Fibroblast of mammary gland (primary cell): ENCODE results near the gene NPIPB4.
"Not testable (repeated sequence)": the region's sequence is repeated elsewhere in the genome, so short reads cannot be mapped to it uniquely, and the experiment has no call there.

Source experiments
- DNase-seq: peaks from one replicate; pipeline ENCODE4 v3.0.0-alpha.2; 2010; ENCODE audit warnings: low read depth
- H3K4me3 ChIP-seq: 2 replicates; pipeline ENCODE4 v1.5.1; 2011; ENCODE audit warnings: low read depth, mild to moderate bottlenecking, low read length, moderate library complexity; ENCODE audit not compliant: control insufficient read depth

NPIPB4 gene

GRCh38 chr16:21857656-21858055 is at the start of gene NPIPB4:
TSS of gene NPIPB4 (minus strand) at chr16:21857756. CDS start at chr16:21857378, 378 bp downstream.
- DNase-seq: not testable (repeated sequence)

GRCh38 chr16:21898998-21899397 is 41.4 kb upstream of the NPIPB4 start:
- H3K4me3 ChIP-seq, DNase-seq: not testable (repeated sequence)

More at GRCh38 chr16:21857656-21858055, at the start of gene NPIPB4:
- not testable (repeated sequence) for H3K4me3 ChIP-seq

GRCh38 chr16:21881988-21882387 is 24.4 kb upstream of the NPIPB4 start:
- not testable (repeated sequence) for DNase-seq

DNA sequence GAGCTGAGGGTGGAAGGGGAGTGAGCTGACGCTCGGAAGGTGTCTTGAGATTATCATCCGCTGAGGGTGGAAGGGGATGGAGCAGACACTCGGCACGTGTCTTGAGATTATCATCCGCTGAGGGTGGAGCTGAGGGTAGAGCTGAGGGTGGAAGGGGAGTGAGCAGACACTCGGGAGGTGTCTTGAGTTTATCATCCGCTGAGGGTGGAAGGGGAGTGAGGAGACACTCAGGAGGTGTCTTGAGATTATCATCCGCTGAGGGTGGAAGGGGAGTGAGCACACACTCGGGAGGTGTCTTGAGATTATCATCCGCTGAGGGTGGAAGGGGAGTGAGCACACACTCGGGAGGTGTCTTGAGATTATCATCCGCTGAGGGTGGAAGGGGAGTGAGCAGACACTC is 20.4 kb downstream of the NPIPB4 start:
- not testable (repeated sequence) for H3K4me3 ChIP-seq, DNase-seq

More at GRCh38 chr16:21881988-21882387, 24.4 kb upstream of the NPIPB4 start:
- not testable (repeated sequence) for H3K4me3 ChIP-seq

DNA sequence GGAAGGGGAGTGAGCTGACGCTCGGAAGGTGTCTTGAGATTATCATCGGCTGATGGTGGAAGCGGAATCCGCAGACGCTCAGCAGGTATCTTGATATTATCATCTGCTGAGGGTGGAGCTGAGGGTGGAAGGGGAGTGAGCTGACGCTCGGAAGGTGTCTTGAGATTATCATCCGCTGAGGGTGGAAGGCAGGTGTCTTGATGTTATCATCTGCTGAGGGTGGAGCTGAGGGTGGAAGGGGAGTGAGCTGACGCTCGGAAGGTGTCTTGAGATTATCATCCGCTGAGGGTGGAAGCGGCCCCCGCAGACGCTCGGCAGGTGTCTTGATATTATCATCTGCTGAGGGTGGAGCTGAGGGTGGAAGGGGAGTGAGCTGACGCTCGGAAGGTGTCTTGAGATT is 21.2 kb downstream of the NPIPB4 start:
- not testable (repeated sequence) for DNase-seq, H3K4me3 ChIP-seq

GRCh38 chr16:21835747-21836146 is 21.8 kb downstream of the NPIPB4 start:
- not testable (repeated sequence) for H3K4me3 ChIP-seq, DNase-seq

DNA sequence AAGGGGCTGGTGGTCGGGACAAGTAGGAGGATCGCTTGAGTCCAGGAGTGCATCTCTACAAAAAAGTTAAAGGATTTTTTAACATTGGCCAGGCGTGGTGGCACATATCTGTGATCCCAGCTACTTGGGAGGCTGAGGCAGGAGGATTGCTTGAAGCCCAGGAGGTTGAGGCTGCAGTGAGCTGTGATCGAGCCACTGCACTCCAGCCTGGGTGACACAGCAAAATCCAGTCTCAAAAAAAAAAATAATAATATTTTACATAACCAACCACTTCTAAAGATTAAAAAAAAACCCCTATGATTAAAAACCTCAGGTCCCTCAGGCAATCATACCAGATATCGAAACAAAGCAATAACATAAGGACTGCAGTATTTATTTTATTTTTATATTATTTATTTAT is 23.3 kb downstream of the NPIPB4 start:
- H3K4me3 ChIP-seq: not testable (repeated sequence)

DNA sequence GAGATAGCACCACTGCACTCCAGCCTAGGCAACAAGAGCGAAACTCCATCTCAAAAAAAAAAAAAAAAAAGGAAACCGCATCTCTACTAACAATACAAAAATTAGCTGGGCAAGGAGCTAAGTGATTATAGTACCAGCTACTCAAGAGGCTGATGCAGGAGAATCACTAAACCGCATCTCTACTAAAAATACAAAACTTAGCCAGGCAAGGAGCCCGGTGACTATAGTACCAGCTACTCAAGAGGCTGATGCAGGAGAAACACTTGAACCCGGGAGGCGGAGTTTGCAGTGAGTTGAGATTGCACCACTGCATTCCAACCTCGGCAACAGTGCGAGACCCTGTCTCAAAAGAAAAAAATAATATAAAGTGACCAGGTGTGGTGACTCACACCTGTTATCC is 27.6 kb downstream of the NPIPB4 start:
- DNase-seq, H3K4me3 ChIP-seq: not testable (repeated sequence)

More for the DNA sequence above, 23.3 kb downstream of the NPIPB4 start:
- not testable (repeated sequence) for DNase-seq

DNA sequence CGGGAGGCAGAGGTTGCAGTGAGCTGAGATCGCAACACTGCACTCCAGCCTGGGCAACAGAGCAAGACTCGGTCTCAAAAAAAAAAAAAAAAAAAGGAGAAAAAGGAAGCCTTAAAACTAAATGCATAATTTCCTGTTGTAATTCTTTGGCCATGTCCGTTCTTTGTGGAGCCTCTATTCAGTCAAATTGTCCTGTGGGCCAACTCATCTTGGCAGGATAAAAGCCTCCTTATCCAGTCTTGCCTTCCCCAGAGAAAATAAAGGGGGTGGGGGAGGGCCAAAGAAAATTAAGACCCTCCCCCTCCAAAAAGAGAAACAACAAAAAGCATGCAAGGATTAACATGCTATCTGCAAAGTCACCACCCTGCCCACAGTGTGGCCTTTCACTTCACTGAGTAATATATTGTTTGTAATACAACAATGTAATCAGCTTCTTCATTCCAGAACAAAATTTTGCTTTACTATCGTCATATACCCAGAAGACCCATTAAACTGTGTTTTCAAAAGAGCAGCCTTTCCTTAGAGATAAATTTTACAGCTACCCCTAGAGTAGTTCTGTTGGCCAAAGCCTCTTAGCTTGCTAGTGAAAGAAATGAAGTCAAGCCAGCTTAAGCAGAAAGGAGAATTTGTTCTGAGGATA is 31.4 kb downstream of the NPIPB4 start:
- DNase-seq, H3K4me3 ChIP-seq: not testable (repeated sequence)

DNA sequence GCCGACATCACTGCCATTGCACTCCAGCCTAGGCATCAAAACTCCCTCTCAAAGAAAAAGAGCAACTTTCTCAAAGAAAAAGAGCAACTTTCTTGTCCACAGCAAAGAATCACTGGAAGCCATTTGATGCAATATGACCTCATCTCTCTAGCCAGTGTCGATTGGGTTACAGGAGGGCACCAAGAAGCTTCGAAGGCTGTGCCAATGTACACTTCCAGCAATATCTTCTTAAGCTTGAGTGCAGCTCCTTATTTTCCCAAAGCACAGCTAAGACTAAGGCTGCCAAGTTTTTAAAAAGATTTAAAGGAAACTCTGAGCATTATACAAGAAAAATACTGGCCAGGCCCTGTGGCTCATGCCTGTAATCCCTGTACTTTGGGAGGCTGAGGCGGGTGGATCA is 32.0 kb downstream of the NPIPB4 start:
- not testable (repeated sequence) for DNase-seq, H3K4me3 ChIP-seq

DNA sequence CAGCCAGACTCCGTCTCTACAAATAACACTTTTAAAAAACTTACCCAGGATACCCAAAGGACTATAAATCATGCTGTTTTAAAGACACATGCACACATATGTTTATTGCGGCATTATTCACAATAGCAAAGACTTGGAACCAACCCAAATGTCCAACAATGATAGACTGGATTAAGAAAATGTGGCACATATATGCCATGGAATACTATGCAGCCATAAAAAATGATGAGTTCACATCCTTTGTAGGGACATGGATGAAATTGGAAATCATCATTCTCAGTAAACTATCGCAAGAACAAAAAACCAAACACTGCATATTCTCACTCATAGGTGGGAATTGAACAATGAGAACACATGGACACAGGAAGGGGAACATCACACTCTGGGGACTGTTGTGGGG is 34.3 kb downstream of the NPIPB4 start:
- H3K4me3 ChIP-seq, DNase-seq: not testable (repeated sequence)

DNA sequence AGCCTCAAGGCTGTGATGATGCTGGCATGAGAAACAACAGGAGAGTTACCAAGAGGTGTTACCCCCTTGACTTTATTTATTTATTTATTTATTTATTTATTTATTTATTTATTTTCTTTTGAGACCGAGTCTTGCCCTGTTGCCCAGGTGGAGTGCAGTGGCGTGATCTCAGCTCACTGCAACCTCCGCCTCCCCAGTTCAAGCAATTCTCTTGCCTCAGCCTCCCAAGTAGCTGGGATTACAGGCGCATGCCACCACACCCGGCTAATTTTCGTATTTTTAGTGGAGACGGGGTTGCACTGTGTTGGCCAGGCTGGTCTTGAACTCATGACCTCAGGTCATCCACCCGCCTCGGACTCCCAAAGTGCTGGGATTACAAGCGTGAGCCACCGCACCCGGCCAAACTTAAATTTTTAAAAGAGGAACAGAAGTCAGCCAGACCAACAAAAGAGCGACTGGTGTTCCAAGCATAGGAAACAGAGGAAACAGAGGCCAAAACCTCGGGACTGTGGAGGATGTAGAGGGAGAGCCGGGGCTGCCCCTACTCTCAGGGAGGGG is 36.6 kb downstream of the NPIPB4 start:
- H3K4me3 ChIP-seq: peak overlapping the region; percentile 58
- DNase-seq: not testable (repeated sequence)

DNA sequence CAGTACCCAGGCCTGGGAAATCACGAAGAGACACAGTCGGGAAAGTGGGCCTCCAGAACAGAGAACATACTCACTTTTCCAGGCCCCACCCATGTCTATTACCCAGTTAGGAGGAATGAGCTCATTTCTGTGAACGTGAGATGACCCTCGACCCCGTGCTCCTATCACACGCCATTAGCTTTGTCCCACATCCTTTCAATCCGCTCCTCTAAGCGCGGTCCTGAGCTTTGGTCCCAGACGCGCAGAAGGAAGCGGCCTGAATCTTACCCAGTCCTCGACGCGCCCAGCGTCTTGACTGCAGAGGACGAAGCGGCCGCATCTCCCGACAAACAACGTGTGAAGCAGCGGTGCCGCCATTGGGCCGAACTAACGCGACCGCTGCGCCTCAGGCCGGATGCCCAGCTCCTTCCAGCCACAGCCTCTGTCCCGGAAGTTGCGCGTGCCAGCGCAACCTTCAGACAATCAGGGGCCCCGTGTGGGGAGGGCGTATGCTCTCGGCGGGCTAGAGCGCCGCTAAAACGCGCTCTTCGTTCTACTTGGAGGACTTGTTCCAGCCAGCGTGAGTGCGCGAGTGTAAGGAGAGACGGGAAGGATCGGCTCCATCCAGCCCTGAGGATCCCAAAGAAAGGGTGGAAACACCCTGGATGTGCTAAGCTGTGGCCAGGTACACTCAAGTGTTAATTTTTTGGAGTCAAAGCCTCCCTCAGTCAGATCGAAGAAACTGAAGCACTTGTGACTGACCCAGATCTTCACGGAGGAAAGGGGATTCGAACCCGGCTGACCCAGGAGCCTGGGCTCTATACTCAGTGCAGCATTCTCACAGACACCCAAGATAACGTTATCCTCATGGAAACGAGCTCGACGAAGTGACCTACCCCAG is 37.3 kb downstream of the NPIPB4 start:
- H3K4me3 ChIP-seq: peak overlapping the region; percentile 58
- peak; percentile 65 for DNase-seq

DNA sequence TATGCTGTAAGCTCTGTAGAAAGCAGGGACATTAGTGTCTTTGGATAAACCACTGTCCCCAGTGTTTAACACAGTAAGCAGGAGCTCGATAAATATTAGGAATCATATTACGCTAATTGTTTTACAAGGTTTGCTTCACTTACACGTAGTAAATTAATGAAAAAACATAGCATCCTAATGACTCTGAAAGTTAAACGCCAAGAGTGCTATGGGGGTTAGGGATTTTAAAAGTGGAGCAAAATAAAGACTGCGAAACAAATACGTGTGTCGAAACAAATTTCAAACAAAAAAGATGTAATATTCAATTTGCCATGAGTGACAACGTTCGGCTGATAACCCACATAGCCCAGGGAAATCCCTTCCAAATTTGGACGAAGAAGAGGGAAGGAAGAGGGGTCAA is 37.9 kb downstream of the NPIPB4 start:
- peak overlapping the region; percentile 58 for H3K4me3 ChIP-seq
- not testable (repeated sequence) for DNase-seq

- H3K4me3 ChIP-seq, DNase-seq: not testable (repeated sequence)
Observed at GRCh38 chr16:21817012-21817411, 40.5 kb downstream of the NPIPB4 start.

GRCh38 chr16:21815694-21816093 is 41.9 kb downstream of the NPIPB4 start:
- not testable (repeated sequence) for H3K4me3 ChIP-seq, DNase-seq

GRCh38 chr16:21802375-21802663 is 55.2 kb downstream of the NPIPB4 start:
- DNase-seq, H3K4me3 ChIP-seq: not testable (repeated sequence)
